GM18519 (cell line): ENCODE results near the gene SLC6A12.

Experiments used
- ATAC-seq: cut with Tn5 transposase; IDR thresholded peaks from one replicate; pipeline ENCODE4 v1.9.1; 2021; ENCODE audit warnings: mild to moderate bottlenecking, moderate library complexity; ENCODE audit not compliant: unreplicated experiment, low FRiP score

Gene SLC6A12

DNA sequence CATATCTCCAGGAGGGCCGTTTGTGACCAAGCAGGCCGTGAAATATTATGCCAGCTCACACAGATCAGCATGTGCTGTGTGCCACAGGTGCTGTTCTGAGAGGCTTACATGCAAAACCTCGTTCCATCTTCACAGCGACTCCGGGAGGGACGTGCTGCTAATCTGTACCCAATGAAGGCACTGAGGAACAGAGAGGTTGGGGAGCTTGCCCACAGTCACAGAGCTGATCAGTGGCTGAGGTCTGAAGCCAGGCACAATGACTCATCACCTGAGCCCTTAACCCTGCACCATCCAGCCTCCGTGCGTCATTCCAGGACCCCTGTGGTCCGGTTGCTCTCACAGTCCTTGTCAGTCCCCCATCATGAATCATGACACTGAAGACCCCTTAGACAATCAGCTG, 66.7 kb downstream of the SLC6A12 start:
- no peak for ATAC-seq

DNA sequence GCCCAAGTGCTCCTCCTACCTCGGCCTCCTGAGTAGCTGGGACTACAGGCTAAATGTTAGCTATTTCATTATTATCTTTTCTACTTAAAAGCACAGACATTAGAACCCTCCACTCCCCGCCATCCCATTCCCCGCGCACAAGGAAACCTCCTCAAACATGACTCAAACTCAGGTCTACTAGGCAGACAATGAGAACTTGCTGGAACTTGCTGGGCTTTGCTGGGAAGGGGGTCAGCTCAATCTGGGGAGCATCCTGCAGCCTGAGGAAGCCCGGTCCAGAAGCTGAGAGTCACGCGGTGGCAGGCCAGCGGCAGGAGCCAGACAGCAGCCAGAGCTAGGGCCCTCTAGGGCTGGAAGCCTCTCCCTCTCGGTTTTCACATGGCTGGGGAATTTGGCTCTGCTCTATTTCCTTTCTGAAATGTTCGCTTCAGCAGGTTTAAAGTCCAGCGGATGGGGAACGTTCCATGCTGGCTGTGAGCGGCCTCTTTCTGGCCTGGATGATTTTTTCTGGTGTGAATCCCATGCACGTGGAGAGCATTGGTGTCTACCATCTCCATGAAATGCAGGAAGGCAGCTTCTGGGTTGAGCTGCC, 68.5 kb downstream of the SLC6A12 start:
- no peak for ATAC-seq

DNA sequence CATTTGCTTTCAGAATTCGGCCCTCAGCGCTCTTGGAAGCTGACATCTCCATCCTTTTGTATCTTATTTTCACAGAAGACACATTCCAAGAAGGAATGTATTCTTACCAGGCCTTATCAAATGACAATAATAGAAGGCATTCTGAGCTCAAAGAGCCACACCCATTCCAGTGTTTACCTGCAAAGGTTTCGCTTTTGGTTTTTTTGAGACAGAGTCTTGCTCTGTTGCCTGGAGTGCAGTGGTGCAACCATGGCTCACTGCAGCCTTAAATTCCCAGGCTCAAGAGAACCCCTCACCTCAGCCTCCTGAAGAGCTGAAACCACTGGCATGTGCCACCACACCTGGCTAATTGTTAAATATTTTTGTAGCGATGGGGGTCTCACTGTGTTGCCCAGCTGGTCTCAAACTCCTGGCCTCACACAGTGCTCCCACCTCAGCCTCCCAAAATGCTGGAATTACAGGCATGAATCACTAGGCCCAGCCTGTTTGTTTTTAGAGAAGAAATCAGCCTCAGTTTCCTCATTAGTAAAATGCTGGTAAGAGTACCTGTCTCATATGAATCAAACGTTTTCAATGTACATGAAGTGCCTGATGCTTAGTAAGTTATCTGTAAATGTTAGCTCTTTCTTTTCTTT, 69.2 kb downstream of the SLC6A12 start:
- no peak for ATAC-seq

DNA sequence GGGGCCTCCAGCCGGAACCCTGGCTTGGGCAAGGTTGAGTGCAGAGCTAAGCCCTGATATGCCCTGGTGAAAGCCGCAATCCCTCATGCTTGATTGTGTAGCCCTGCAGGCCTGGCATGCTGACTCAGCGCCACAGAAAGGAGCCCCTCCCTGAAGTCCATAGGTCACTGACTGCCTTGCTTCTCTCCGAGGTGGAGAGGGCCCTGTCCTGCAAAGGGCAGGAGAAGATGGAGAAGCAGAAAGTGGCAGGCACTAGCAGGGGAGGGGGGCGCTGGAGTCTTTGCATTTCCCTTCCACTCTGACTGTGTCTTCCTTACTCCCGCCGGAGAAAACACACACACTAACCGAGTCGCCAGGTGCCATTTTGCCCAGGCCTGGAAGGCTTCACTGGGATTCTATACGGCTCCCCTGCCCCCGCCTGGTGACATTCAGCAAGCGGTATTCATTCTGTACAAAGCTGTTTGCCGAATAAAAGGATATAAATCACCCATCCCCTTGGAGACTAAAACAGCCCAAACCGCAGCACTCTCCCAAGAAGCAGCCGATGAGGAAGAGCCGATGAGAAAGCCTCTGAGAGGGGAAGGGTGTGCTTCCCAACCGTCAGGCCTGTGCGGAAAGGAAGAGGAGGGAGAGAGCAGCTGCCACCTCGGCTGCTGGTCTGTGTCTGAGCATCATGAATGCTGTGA, 69.8 kb downstream of the SLC6A12 start:
- no peak for ATAC-seq

DNA sequence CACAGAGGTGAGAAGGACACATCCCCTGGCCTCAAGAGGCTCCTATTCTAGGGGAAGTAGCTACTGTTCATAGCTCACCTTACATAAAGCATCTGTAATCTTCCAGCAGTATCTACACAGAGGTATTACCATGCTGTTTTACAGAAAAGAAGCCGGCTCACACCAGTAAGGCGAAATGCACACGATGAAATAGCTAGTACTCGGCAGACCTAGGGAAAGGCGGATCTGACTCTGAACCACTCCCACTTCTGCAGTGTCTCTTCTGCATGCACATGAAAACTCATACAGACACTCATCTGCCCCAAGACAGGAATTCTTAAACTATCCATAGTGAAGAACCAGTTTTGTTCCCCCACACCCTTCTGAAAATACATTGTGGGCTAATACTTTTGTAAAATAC, 73.8 kb downstream of the SLC6A12 start:
- no peak for ATAC-seq
